ENCODE measurements around the gene PRELID3B. TPM values are rescaled to one million over a fixed set of nuclear protein-coding genes. Genes with fewer than 3 reads are reported as not detected.

Gene PRELID3B
- total and polyA plus RNA-seq, 2 of the 13 experiments (the other 11 are each of a cell fraction or from before 2014, with no cell fraction given): 23.3 to 42.6 TPM

DNA sequence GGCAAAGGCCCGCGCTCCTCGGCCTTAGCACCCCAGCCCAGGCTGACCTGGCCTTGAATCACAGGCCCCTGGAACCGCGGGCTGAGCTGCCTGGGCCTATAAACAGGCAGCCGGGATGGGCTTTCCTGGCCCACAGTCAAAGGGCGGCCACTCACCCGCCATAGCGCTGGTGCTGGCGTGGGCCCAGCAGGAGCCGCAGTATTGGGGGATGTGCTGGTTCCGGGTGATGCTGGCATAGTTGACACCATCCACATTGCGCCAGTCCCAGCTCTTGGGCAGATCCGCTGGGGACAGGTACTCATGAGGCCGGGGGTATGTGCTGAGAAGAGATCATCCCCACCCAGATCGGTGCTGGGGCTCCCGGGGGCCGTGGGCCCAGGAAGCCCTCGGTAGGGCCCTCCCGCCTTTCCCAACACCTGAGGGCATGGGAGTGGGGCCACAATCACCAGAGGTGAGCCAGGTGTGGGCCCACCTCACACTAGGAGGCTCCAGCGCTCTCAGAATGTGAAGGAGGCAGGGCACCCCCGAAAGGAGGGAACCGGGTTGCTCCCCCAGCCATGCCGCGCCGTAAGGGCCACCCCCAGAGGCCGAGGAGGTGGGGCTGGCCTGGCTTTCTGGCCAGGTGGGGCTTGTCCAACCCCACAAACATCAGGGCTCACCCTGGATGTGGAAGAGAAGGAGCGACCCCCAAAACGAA lies 36.3 kb downstream of the PRELID3B start (continued):
- TF ChIP-seq ZNF737 (CRISPR knock-in tag; IDR thresholded peaks at IDR 0.05; ENCODE audit: borderline replicate concordance) (0 out of 2 replicates have a peak, but pooled peaks have one; percentile 37), TARDBP (CRISPR knock-in tag; IDR thresholded peaks at IDR 0.05) (no peak), ZNF841 (CRISPR knock-in tag; IDR thresholded peaks at IDR 0.05; ENCODE audit: borderline replicate concordance) (no peak), HMG20A (CRISPR knock-in tag; IDR thresholded peaks at IDR 0.05; ENCODE audit: borderline replicate concordance) (no peak), AGO2 (optimal IDR thresholded peaks at IDR 0.05; ENCODE audit: low read depth, low read length) (peak; percentile 45), EHMT2 (IDR thresholded peaks at IDR 0.05; ENCODE audit: borderline replicate concordance, low read depth, low read length) (no peak), NFYC (CRISPR knock-in tag; IDR thresholded peaks at IDR 0.05) (0 out of 2 replicates have a peak, but pooled peaks have one; percentile 23), ZMYM2 (CRISPR knock-in tag; IDR thresholded peaks at IDR 0.05) (no peak), RCOR2 (CRISPR knock-in tag; IDR thresholded peaks at IDR 0.05) (0 out of 2 replicates have a peak, but pooled peaks have one; percentile 50), CENPX (CRISPR knock-in tag; IDR thresholded peaks at IDR 0.05) (no peak), NFIC (IDR thresholded peaks at IDR 0.05; ENCODE audit: low read length) (no peak), HOXA7 (CRISPR knock-in tag; IDR thresholded peaks at IDR 0.05) (no peak), CEBPG (CRISPR knock-in tag; IDR thresholded peaks at IDR 0.05) (no peak), ZFX (CRISPR knock-in tag; IDR thresholded peaks at IDR 0.05; ENCODE audit: low read depth) (peak; percentile 63), PAF1 (CRISPR knock-in tag; IDR thresholded peaks at IDR 0.05) (no peak), MTA3 (CRISPR knock-in tag; IDR thresholded peaks at IDR 0.05) (no peak), ZNF205 (CRISPR knock-in tag; IDR thresholded peaks at IDR 0.05) (no peak)
- TF ChIP-seq, protein P1, sequence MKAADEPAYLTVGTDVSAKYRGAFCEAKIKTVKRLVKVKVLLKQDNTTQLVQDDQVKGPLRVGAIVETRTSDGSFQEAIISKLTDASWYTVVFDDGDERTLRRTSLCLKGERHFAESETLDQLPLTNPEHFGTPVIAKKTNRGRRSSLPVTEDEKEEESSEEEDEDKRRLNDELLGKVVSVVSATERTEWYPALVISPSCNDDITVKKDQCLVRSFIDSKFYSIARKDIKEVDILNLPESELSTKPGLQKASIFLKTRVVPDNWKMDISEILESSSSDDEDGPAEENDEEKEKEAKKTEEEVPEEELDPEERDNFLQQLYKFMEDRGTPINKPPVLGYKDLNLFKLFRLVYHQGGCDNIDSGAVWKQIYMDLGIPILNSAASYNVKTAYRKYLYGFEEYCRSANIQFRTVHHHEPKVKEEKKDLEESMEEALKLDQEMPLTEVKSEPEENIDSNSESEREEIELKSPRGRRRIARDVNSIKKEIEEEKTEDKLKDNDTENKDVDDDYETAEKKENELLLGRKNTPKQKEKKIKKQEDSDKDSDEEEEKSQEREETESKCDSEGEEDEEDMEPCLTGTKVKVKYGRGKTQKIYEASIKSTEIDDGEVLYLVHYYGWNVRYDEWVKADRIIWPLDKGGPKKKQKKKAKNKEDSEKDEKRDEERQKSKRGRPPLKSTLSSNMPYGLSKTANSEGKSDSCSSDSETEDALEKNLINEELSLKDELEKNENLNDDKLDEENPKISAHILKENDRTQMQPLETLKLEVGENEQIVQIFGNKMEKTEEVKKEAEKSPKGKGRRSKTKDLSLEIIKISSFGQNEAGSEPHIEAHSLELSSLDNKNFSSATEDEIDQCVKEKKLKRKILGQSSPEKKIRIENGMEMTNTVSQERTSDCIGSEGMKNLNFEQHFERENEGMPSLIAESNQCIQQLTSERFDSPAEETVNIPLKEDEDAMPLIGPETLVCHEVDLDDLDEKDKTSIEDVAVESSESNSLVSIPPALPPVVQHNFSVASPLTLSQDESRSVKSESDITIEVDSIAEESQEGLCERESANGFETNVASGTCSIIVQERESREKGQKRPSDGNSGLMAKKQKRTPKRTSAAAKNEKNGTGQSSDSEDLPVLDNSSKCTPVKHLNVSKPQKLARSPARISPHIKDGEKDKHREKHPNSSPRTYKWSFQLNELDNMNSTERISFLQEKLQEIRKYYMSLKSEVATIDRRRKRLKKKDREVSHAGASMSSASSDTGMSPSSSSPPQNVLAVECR (CRISPR knock-in tag; IDR thresholded peaks at IDR 0.05; ENCODE audit: borderline replicate concordance): peak; percentile 39; the same call in 1 of the 2 replicates
- TF ChIP-seq, protein P2, sequence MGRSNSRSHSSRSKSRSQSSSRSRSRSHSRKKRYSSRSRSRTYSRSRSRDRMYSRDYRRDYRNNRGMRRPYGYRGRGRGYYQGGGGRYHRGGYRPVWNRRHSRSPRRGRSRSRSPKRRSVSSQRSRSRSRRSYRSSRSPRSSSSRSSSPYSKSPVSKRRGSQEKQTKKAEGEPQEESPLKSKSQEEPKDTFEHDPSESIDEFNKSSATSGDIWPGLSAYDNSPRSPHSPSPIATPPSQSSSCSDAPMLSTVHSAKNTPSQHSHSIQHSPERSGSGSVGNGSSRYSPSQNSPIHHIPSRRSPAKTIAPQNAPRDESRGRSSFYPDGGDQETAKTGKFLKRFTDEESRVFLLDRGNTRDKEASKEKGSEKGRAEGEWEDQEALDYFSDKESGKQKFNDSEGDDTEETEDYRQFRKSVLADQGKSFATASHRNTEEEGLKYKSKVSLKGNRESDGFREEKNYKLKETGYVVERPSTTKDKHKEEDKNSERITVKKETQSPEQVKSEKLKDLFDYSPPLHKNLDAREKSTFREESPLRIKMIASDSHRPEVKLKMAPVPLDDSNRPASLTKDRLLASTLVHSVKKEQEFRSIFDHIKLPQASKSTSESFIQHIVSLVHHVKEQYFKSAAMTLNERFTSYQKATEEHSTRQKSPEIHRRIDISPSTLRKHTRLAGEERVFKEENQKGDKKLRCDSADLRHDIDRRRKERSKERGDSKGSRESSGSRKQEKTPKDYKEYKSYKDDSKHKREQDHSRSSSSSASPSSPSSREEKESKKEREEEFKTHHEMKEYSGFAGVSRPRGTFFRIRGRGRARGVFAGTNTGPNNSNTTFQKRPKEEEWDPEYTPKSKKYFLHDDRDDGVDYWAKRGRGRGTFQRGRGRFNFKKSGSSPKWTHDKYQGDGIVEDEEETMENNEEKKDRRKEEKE (IDR thresholded peaks at IDR 0.05): no peak
- TF ChIP-seq, protein P3, sequence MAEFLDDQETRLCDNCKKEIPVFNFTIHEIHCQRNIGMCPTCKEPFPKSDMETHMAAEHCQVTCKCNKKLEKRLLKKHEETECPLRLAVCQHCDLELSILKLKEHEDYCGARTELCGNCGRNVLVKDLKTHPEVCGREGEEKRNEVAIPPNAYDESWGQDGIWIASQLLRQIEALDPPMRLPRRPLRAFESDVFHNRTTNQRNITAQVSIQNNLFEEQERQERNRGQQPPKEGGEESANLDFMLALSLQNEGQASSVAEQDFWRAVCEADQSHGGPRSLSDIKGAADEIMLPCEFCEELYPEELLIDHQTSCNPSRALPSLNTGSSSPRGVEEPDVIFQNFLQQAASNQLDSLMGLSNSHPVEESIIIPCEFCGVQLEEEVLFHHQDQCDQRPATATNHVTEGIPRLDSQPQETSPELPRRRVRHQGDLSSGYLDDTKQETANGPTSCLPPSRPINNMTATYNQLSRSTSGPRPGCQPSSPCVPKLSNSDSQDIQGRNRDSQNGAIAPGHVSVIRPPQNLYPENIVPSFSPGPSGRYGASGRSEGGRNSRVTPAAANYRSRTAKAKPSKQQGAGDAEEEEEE (CRISPR knock-in tag; IDR thresholded peaks at IDR 0.05; ENCODE audit: borderline replicate concordance): no peak
- TF ChIP-seq, protein P4, sequence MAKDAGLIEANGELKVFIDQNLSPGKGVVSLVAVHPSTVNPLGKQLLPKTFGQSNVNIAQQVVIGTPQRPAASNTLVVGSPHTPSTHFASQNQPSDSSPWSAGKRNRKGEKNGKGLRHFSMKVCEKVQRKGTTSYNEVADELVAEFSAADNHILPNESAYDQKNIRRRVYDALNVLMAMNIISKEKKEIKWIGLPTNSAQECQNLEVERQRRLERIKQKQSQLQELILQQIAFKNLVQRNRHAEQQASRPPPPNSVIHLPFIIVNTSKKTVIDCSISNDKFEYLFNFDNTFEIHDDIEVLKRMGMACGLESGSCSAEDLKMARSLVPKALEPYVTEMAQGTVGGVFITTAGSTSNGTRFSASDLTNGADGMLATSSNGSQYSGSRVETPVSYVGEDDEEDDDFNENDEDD (CRISPR knock-in tag; IDR thresholded peaks at IDR 0.05; ENCODE audit: borderline replicate concordance): 0 out of 2 replicates have a peak, but pooled peaks have one; percentile 19

All from HepG2 (cell line).